Gastroesophageal sphincter (tissue), 3 donors: Measurements from ENCODE around the gene ATP2C2.

ENCODE experiments used
- CTCF ChIP-seq, 4 experiments: fragments of 200-600 bp in 2 of 4; fragments of 450-650 bp in 2 of 4; sonication (generic) in 1 of 4; IDR thresholded peaks; one replicate each; pipeline ENCODE4 v1.5.1; 2017 to 2019; ENCODE audit warnings: antibody characterized with exemption in 4 of 4, mild to moderate bottlenecking in 2 of 4, moderate library complexity in 2 of 4
- POLR2A ChIP-seq, 2 donors: fragments of 450-650 bp; IDR thresholded peaks; one replicate each; pipeline ENCODE4 v1.6.1; 2017; ENCODE audit warnings: antibody characterized with exemption in 2 of 2, mild to moderate bottlenecking in 2 of 2, moderate library complexity in 1 of 2

DNA sequence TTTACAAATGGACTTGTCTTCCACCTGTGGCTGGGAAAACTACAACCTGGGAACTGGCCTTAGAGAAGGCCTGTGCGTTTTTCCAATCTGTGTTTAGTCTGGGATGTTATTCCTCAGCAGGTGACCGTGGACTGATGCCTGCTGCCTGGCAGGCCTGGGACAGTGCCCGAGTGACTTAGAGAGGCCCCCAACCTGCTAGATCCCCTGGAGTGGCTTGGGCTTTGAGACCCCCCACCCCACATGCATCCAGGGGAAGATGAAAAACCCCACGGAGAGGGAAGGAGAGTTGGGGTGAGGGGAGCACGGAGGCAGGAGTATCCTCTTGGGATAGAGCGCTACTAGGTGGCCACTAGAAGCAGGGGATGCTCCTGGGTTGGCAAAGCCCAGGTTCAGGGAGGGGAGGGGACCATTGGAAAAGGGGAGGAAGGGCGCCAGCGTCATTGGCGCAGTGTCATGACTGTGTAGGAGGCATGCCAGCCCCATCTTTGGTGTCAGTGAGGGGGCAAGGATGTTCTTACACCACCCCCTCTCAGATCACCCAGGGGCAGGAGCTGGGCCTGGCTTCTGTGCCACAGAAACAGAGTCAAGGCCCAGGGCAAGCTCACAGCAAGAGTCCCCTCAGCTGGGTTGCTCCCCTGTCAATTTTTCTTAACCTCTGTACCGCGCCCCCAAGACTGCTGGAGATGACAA lies 82.0 kb downstream of the ATP2C2 start:
- TF ChIP-seq CTCF (IDR thresholded peaks at IDR 0.05) (no peak), POLR2A (IDR thresholded peaks at IDR 0.05) (no peak)
